Mucosa of stomach (tissue), 1 donor: ENCODE results near the gene ANKRD16.
"Not testable (repeated sequence)": the region's sequence is repeated elsewhere in the genome, so short reads cannot be mapped to it uniquely, and the experiment has no call there.

Experiments
- H3K27me3 ChIP-seq: one replicate; pipeline ENCODE4 v1.7.0; 2013; ENCODE audit warnings: mild to moderate bottlenecking, low read length; ENCODE audit not compliant: control insufficient read depth, insufficient read depth
- H3K36me3 ChIP-seq: one replicate; pipeline ENCODE4 v1.7.0; 2013; ENCODE audit warnings: low read length; ENCODE audit not compliant: control insufficient read depth, insufficient read depth
- H3K4me1 ChIP-seq: one replicate; pipeline ENCODE4 v1.7.0; 2013; ENCODE audit warnings: mild to moderate bottlenecking, low read length; ENCODE audit not compliant: control insufficient read depth, insufficient read depth
- H3K4me3 ChIP-seq: one replicate; pipeline ENCODE4 v1.7.0; 2013; ENCODE audit warnings: low read length
- H3K9ac ChIP-seq: one replicate; pipeline ENCODE4 v1.7.0; 2013; ENCODE audit warnings: mild to moderate bottlenecking, low read length, moderate library complexity
- H3K9me3 ChIP-seq: one replicate; pipeline ENCODE4 v1.7.0; 2013; ENCODE audit warnings: mild to moderate bottlenecking, low read length, moderate library complexity; ENCODE audit not compliant: control insufficient read depth
- donor health status: Pancreatic carcinoma.

The ANKRD16 gene

GRCh38 chr10:5843686-5844344 is 45.9 kb downstream of the ANKRD16 start:
- Histone ChIP-seq H3K9me3 (no peaks in the 10 kb centered on the region), H3K36me3 (no peaks in the 10 kb centered on the region), H3K27me3 (no peaks in the 10 kb centered on the region), H3K9ac (no peak overlapping the region), H3K4me1 (no peaks in the 10 kb centered on the region), H3K4me3 (no peak overlapping the region)

GRCh38 chr10:5841965-5842364 is 47.7 kb downstream of the ANKRD16 start:
- Histone ChIP-seq H3K9me3 (no peaks in the 10 kb centered on the region), H3K4me3 (no peak overlapping the region), H3K4me1 (no peaks in the 10 kb centered on the region), H3K36me3 (no peaks in the 10 kb centered on the region), H3K27me3 (no peaks in the 10 kb centered on the region), H3K9ac (no peak overlapping the region)

- Histone ChIP-seq H3K9ac (no peak overlapping the region), H3K9me3 (no peaks in the 10 kb centered on the region), H3K36me3 (no peaks in the 10 kb centered on the region), H3K4me3 (no peak overlapping the region), H3K4me1 (no peaks in the 10 kb centered on the region), H3K27me3 (no peaks in the 10 kb centered on the region)
These were observed 49.1 kb downstream of the ANKRD16 start for GRCh38 chr10:5840314-5841307.

- not testable (repeated sequence) for H3K9ac ChIP-seq, H3K36me3 ChIP-seq, H3K9me3 ChIP-seq, H3K4me3 ChIP-seq, H3K4me1 ChIP-seq, H3K27me3 ChIP-seq
These were observed 53.5 kb downstream of the ANKRD16 start for GRCh38 chr10:5836181-5836580.

- Histone ChIP-seq H3K4me3 (no peak overlapping the region), H3K4me1 (peaks cover 4% of the 10 kb centered on the region), H3K9me3 (no peaks in the 10 kb centered on the region), H3K27me3 (no peaks in the 10 kb centered on the region), H3K9ac (no peak overlapping the region), H3K36me3 (no peaks in the 10 kb centered on the region)
These were observed 54.1 kb downstream of the ANKRD16 start for GRCh38 chr10:5835446-5836095.

- peaks cover 4% of the 10 kb centered on the region for H3K4me1 ChIP-seq
- no peak overlapping the region for H3K9ac ChIP-seq
- H3K36me3 ChIP-seq = no peaks in the 10 kb centered on the region
- H3K27me3 ChIP-seq = no peaks in the 10 kb centered on the region
- no peaks in the 10 kb centered on the region for H3K9me3 ChIP-seq
- H3K4me3 ChIP-seq = no peak overlapping the region
These were observed 55.9 kb downstream of the ANKRD16 start for GRCh38 chr10:5833814-5834213.

GRCh38 chr10:5832946-5833345 is 56.7 kb downstream of the ANKRD16 start:
- Histone ChIP-seq H3K9me3 (no peaks in the 10 kb centered on the region), H3K4me1 (peaks cover 4% of the 10 kb centered on the region), H3K36me3 (no peaks in the 10 kb centered on the region), H3K27me3 (no peaks in the 10 kb centered on the region), H3K9ac (no peak overlapping the region), H3K4me3 (no peak overlapping the region)

- H3K9ac ChIP-seq = no peak overlapping the region
- H3K4me3 ChIP-seq = no peak overlapping the region
- H3K4me1 ChIP-seq = peaks cover 4% of the 10 kb centered on the region
- H3K36me3 ChIP-seq = no peaks in the 10 kb centered on the region
- H3K9me3 ChIP-seq = no peaks in the 10 kb centered on the region
- H3K27me3 ChIP-seq = no peaks in the 10 kb centered on the region
These were observed 58.3 kb downstream of the ANKRD16 start for GRCh38 chr10:5831446-5831782.

- Histone ChIP-seq H3K4me1 (peaks cover 4% of the 10 kb centered on the region), H3K9me3 (no peaks in the 10 kb centered on the region), H3K36me3 (no peaks in the 10 kb centered on the region), H3K9ac (no peak overlapping the region), H3K27me3 (no peaks in the 10 kb centered on the region), H3K4me3 (no peak overlapping the region)
These were observed 58.9 kb downstream of the ANKRD16 start for GRCh38 chr10:5830629-5831445.

- H3K4me3 ChIP-seq = no peak overlapping the region
- no peaks in the 10 kb centered on the region for H3K9me3 ChIP-seq
- peaks cover 4% of the 10 kb centered on the region for H3K4me1 ChIP-seq
- no peaks in the 10 kb centered on the region for H3K36me3 ChIP-seq
- H3K27me3 ChIP-seq = no peaks in the 10 kb centered on the region
- no peak overlapping the region for H3K9ac ChIP-seq
These were observed 60.4 kb downstream of the ANKRD16 start for GRCh38 chr10:5829267-5829666.

GRCh38 chr10:5828725-5829124 is 61.0 kb downstream of the ANKRD16 start:
- H3K9ac ChIP-seq = no peak overlapping the region
- H3K27me3 ChIP-seq = no peaks in the 10 kb centered on the region
- H3K9me3 ChIP-seq = no peaks in the 10 kb centered on the region
- peaks cover 4% of the 10 kb centered on the region for H3K4me1 ChIP-seq
- no peaks in the 10 kb centered on the region for H3K36me3 ChIP-seq
- H3K4me3 ChIP-seq = no peak overlapping the region
